Daoy (cell line): ENCODE measurements around the gene OR2K2. TPM values are rescaled to one million over a fixed set of nuclear protein-coding genes. Genes with fewer than 3 reads are reported as not detected.
A peak's percentile ranks its signal among the peaks of the same experiment; 100 is the strongest.
"Not testable (repeated sequence)": the region's sequence is repeated elsewhere in the genome, so short reads cannot be mapped to it uniquely, and the experiment has no call there.

Source experiments
- DNase-seq: peaks from one replicate; pipeline ENCODE4 v3.0.0-alpha.2; 2015; ENCODE audit warnings: low read depth
- total RNA-seq: library from RNA; depleted of rRNA; stranded (reverse); fragments of >200 nt; shearing (Covaris generic); gene quantifications from 2 replicates; pipeline ENCODE4 v1.2.3, GENCODE V29; 2014; rRNA removed

The OR2K2 gene, protein sequence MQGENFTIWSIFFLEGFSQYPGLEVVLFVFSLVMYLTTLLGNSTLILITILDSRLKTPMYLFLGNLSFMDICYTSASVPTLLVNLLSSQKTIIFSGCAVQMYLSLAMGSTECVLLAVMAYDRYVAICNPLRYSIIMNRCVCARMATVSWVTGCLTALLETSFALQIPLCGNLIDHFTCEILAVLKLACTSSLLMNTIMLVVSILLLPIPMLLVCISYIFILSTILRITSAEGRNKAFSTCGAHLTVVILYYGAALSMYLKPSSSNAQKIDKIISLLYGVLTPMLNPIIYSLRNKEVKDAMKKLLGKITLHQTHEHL
- not detected in 2 replicates for total RNA-seq

- DNase-seq, result no peak
Observed at GRCh38 chr9:111330124-111330523, at the start of gene OR2K2. Gene OR2K2, minus strand, starts transcription at chr9:111330224. Its CDS starts 1,791 bp downstream, at chr9:111328433.

DNA sequence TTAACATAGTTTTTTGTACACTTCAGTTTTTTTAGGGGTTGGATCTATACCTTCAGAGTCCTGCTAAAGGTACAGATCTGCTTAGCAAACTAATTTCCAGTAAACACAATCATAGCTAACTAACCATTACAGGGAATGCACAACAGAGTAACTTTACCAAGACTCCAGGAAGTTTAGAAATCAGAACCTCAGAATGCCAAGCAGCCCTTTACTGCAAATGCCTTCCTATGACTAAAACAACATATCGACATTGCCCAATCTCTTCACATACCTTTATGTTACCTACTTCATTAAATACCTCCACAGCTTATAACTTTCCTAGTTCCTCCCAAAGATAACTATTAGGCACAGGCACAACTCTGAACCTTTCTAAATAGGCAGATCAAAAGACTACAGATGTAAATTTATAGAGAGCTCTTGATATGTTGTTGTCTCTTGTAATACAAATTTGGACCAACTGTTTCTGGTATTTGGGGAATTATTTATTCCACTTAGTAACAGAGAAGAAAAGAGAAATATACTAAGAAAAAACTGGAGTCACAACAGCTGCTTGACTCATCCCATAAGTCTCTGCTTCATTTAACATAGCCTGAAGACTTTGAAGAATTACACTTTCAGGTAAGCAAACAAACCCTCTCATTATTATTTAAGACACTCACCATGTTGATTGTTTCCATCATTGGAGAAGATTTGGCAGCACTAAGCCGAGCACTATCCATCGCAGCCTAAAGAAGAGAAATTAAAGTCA is 46.0 kb upstream of the OR2K2 start:
- no peak for DNase-seq

DNA sequence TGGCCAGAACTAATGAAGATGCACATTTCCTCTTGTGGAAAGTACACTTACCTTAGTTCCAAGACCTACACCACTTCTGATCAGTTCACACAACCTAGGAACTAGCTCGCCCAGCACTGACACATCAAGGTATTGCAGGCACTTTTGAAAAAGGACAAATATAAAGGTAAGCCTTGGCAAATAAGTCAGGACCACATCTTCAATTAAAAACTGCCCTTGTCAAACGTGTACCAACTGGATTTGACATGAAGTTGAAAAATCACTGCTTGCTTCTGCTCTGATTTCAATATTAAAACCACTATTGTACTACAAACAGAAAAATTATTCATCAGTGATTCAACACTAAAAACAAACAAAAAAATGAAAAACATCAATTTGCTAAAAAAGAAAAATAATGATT is 45.0 kb upstream of the OR2K2 start:
- DNase-seq, result no peak

GRCh38 chr9:111372297-111372696 is 42.3 kb upstream of the OR2K2 start:
- no peak for DNase-seq

DNA sequence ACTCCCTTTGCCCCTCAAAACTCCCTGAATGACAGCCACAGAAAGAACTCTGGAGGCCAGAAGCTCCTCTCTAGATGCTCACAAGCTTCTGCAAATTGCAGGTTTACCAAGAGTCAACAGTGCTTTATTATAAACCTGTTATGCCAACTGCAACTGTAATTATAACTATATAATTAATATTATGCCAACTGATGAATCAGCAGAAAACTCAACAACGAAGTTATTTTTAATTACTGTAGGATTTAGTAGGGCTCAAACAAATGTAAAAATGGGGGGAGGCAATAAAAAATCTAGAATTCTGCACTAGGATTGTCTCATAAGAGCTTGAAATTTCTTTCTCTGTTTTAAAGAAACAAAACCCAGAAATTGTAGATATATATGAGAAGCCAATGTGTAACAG is 37.0 kb upstream of the OR2K2 start:
- DNase-seq, result no peak

GRCh38 chr9:111362526-111362925 is 32.5 kb upstream of the OR2K2 start:
- DNase-seq, result no peak

DNA sequence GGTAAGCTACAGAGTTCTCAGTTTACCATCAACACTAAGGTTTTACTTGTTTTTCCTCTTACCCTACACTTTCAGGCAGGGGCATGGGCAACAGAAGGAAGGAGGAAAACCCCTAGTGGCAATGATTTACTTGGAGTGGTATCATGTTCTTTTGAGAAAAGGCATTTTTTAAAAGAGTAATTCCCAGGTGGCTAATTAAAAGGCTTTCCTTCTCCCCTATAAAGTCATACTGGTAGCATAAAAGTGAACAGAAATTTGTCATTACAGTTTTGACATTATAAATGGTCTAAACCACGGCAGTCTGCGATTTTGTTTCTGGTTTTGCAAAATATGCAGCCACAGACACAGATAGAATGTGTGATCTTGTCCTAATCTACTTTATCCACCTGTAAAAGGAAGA is 30.9 kb upstream of the OR2K2 start:
- DNase-seq, result no peak

- peak; percentile 85 for DNase-seq
Observed at GRCh38 chr9:111356481-111357244, 26.6 kb upstream of the OR2K2 start.

DNA sequence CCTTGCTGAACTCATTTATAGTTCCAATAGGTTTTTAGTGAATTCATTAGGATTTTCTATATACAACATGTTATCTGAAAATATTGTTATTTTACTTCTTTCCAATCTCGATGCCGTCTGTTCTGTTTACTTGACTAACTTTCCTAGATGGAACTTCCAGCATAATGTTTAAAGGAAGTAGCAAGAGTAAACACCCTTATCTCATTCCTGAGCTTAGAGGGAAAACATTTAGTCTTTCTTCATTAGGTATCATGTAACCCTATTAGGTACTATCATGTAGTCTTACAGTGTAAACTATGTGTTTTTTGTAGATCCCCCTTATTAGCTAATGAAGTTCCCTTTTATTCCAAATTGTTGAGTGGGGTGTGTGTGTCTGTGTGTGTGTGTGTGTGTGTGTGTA is 22.5 kb upstream of the OR2K2 start:
- DNase-seq, result no peak

GRCh38 chr9:111350556-111350955 is 20.5 kb upstream of the OR2K2 start:
- DNase-seq, result no peak

DNA sequence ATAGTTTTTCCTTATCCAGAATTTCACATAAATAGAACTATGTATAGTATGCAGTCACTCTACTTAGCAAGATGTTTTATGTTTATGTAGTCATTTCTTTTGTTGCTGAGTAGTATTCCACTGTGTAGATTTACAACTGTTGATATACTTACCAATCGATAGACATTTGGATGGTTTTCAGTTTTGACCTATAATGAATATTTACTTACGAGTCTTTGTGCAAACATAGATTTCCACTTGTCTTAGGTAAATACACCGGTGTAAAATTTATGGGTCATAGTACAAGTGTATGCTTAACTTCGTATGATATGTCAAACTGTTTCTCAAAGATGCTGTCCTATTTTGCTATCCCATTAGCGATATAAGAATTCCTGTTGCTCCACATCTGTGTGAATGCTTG is 19.7 kb upstream of the OR2K2 start:
- no peak for DNase-seq

GRCh38 chr9:111348821-111349271 is 18.8 kb upstream of the OR2K2 start:
- DNase-seq, result no peak

GRCh38 chr9:111334318-111334863 is 4.4 kb upstream of the OR2K2 start:
- DNase-seq, result peak; percentile 45

- DNase-seq, result no peak
Observed at GRCh38 chr9:111320631-111321030, 9.4 kb downstream of the OR2K2 start.

DNA sequence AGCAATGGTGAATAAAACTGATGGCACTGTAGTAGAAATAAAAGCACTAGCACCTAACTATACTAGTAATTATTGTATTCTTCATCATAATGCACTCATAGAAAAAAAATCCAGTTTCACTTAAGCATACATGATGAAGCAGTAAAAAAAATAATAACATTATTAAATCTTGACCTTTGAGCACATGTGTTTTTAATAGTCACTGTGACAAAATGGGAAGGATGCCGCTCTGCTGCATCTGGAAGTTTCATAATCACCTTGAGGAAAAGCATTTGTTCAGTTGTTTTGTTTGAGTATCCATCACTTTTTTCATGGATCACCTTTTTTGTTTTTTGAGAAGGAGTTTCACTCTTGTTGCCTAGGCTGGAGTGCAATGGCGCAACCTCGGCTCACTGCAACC is 13.2 kb downstream of the OR2K2 start:
- DNase-seq, result no peak

DNA sequence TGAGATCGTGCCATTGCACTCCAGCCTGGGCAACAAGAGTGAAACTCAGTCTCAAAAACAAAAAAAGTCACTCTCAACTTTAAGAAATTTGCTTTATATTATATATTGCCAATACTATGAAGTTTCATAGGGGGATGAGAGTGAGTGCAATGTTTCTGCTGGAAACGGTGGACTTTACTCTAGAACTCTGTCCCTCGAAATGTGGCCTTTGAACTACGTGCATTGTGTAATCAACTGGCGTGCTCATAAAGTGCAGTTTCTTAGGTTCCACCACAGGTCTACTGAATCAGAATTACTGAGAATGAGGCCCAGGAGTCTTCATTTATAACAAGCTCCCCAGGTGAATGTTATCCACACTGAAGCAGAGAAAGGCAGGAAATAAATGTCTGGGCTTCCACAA is 24.1 kb downstream of the OR2K2 start:
- DNase-seq, result no peak

GRCh38 chr9:111304000-111304399 is 26.0 kb downstream of the OR2K2 start:
- DNase-seq, result not testable (repeated sequence)

DNA sequence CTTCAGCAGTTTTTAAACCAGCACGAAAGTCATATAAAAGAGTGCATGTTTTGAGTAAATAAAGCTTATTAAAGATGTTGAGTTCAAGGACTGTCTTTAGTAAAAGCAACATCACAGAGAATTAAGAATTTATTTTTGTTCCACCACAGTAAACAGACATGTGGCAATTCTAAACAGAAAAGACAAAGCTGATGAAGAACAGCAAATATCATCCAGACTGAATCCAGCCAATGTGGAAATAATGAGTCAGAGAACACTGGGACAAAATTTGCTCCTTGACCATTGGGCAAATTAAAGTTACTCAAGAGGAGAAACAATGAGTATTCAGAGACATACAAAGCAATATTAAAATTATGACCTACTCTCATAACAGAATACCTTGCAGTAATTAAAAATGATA is 28.8 kb downstream of the OR2K2 start:
- no peak for DNase-seq

GRCh38 chr9:111300140-111300735 is 29.8 kb downstream of the OR2K2 start:
- no peak for DNase-seq

GRCh38 chr9:111299599-111299966 is 30.4 kb downstream of the OR2K2 start:
- not testable (repeated sequence) for DNase-seq

- DNase-seq, result peak; percentile 61
Observed at GRCh38 chr9:111298731-111299598, 31.1 kb downstream of the OR2K2 start.
